ENCODE data around the gene STPG4. TPM values are rescaled to one million over a fixed set of nuclear protein-coding genes. Genes with fewer than 3 reads are reported as not detected.

The STPG4 gene
- total RNA-seq, 1 experiment from 2014 or later: 0.13 TPM

- Mint-ChIP-seq H3K9me3 (no peaks in the 10 kb centered on the region), H3K4me1 (peaks cover 20 to 26% of the 10 kb centered on the region in 2 experiments), H3K36me3 (ENCODE audit: insufficient read depth in 1 of 3, low read depth in 3 of 3) (no peaks in the 10 kb centered on the region), H3K4me3 (no peak overlapping the region), H3K27ac (no peak overlapping the region), H3K27me3 (ENCODE audit: low read depth) (peaks cover 11% of the 10 kb centered on the region)
- Histone ChIP-seq H3K9me3 (ENCODE audit: control insufficient read depth, low read depth, low read length) (no peaks in the 10 kb centered on the region), H3K23me2 (ENCODE audit: insufficient read length, low read depth, low read length, poor library complexity, severe bottlenecking) (no peaks in the 10 kb centered on the region), H3K27ac (ENCODE audit: insufficient read length, low read depth, low read length) (no peak overlapping the region), H2AFZ (ENCODE audit: low read length) (no peak overlapping the region), H3K56ac (ENCODE audit: insufficient read length, low read depth, low read length) (no peak overlapping the region), H3K4me1 (ENCODE audit: insufficient read depth, low read length) (no peaks in the 10 kb centered on the region), H3K4me2 (ENCODE audit: insufficient read depth, insufficient read length, low read length) (no peak overlapping the region), H3K4ac (ENCODE audit: low read depth, low read length) (no peak overlapping the region), H4K91ac (ENCODE audit: insufficient read length, low read depth, low read length) (no peak overlapping the region), H2AK5ac (ENCODE audit: insufficient read length, low read length) (no peak overlapping the region), H2BK12ac (ENCODE audit: insufficient read length, low read depth, low read length) (no peak overlapping the region), H3K79me2 (ENCODE audit: insufficient read depth, low read length) (no peaks in the 10 kb centered on the region), H3K79me1 (ENCODE audit: insufficient read depth, low read depth, low read length, poor library complexity, severe bottlenecking) (no peaks in the 10 kb centered on the region), H3K23ac (ENCODE audit: insufficient read length, low read depth, low read length) (no peak overlapping the region), H2BK15ac (ENCODE audit: low read depth, low read length) (no peak overlapping the region), H3K27me3 (ENCODE audit: insufficient read depth, low read length) (no peaks in the 10 kb centered on the region; the same call in 1 of the 2 replicates), H3K14ac (ENCODE audit: insufficient read depth, low read length) (no peak overlapping the region), H3K18ac (ENCODE audit: insufficient read length, low read depth, low read length) (no peak overlapping the region), H4K8ac (replicated peaks; ENCODE audit: insufficient read length, low read depth, low read length) (no peak overlapping the region), H2BK5ac (ENCODE audit: insufficient read length, low read length) (no peak overlapping the region), H2BK120ac (ENCODE audit: low read depth, low read length, poor library complexity, severe bottlenecking) (no peak overlapping the region), H4K20me1 (ENCODE audit: control insufficient read depth, insufficient read depth, insufficient read length) (no peaks in the 10 kb centered on the region), H2BK20ac (ENCODE audit: low read depth, low read length, poor library complexity, severe bottlenecking) (no peak overlapping the region), H3T11ph (ENCODE audit: low read length) (no peak overlapping the region), H3K9ac (ENCODE audit: extremely low read depth, insufficient read length, low read length) (no peak overlapping the region), H4K5ac (ENCODE audit: insufficient read length, low read depth, low read length) (no peak overlapping the region)
- WGBS (ENCODE audit: extremely low coverage, insufficient read length, low lambda C conversion rate): no CpG with 5 or more reads among the region's 5 CpGs
- TF ChIP-seq CTCF (conservative IDR thresholded peaks at IDR 0.05): peak; percentile 56
- peak; percentile 52 for DNase-seq
Observed at GRCh38 chr2:47088371-47089082, 66.6 kb downstream of the STPG4 start.
